ACC112 (cell line): Measurements from ENCODE around the gene TAGLN.
"Not testable (repeated sequence)": the region's sequence is repeated elsewhere in the genome, so short reads cannot be mapped to it uniquely, and the experiment has no call there.

Source experiments
- H2AFZ ChIP-seq: fragments of 200-600 bp; sonication (generic); one replicate; pipeline ENCODE4 v1.6.0; 2017; ENCODE audit warnings: antibody characterized with exemption, low read length; ENCODE audit not compliant: unreplicated experiment
- H3K27ac ChIP-seq: fragments of 200-600 bp; sonication (generic); 2 replicates; pipeline ENCODE4 v1.5.1; 2014; ENCODE audit warnings: low read depth, mild to moderate bottlenecking, antibody characterized with exemption, low read length, moderate library complexity
- H3K27me3 ChIP-seq: fragments of 200-600 bp; sonication (generic); 2 replicates; pipeline ENCODE4 v1.6.1; 2014; ENCODE audit warnings: mild to moderate bottlenecking, antibody characterized with exemption, low read length, moderate library complexity, mixed read lengths; ENCODE audit not compliant: insufficient read depth
- H3K36me3 ChIP-seq: fragments of 200-600 bp; sonication (generic); 2 replicates; pipeline ENCODE4 v1.6.1; 2016; ENCODE audit warnings: mild to moderate bottlenecking, antibody characterized with exemption, low read length, moderate library complexity, mixed read lengths; ENCODE audit not compliant: insufficient read depth
- H3K4me1 ChIP-seq: fragments of 200-600 bp; sonication (generic); one replicate; pipeline ENCODE4 v1.6.1; 2016; ENCODE audit warnings: low read length, mixed read lengths; ENCODE audit not compliant: insufficient read depth, unreplicated experiment, control insufficient read depth
- H3K4me3 ChIP-seq: fragments of 200-600 bp; sonication (generic); 2 replicates; pipeline ENCODE4 v1.5.1; 2014; ENCODE audit warnings: mild to moderate bottlenecking, low read depth, low read length
- H3K79me2 ChIP-seq: fragments of 200-600 bp; sonication (generic); one replicate; pipeline ENCODE4 v1.6.0; 2016; ENCODE audit warnings: low read length; ENCODE audit not compliant: control insufficient read depth, unreplicated experiment, insufficient read depth

Gene TAGLN

GRCh38 chr11:117180661-117181585 lies 18.2 kb upstream of the TAGLN start:
- H2AFZ ChIP-seq, result no peak overlapping the region
- H3K27ac ChIP-seq, result no peak overlapping the region
- peaks cover 11% of the 10 kb centered on the region for H3K79me2 ChIP-seq
- H3K27me3 ChIP-seq, result no peaks in the 10 kb centered on the region
- H3K36me3 ChIP-seq, result no peaks in the 10 kb centered on the region
- peak overlapping the region; percentile 80; the same call in 1 of the 2 replicates for H3K4me3 ChIP-seq
- H3K4me1 ChIP-seq, result peaks cover 25% of the 10 kb centered on the region

DNA sequence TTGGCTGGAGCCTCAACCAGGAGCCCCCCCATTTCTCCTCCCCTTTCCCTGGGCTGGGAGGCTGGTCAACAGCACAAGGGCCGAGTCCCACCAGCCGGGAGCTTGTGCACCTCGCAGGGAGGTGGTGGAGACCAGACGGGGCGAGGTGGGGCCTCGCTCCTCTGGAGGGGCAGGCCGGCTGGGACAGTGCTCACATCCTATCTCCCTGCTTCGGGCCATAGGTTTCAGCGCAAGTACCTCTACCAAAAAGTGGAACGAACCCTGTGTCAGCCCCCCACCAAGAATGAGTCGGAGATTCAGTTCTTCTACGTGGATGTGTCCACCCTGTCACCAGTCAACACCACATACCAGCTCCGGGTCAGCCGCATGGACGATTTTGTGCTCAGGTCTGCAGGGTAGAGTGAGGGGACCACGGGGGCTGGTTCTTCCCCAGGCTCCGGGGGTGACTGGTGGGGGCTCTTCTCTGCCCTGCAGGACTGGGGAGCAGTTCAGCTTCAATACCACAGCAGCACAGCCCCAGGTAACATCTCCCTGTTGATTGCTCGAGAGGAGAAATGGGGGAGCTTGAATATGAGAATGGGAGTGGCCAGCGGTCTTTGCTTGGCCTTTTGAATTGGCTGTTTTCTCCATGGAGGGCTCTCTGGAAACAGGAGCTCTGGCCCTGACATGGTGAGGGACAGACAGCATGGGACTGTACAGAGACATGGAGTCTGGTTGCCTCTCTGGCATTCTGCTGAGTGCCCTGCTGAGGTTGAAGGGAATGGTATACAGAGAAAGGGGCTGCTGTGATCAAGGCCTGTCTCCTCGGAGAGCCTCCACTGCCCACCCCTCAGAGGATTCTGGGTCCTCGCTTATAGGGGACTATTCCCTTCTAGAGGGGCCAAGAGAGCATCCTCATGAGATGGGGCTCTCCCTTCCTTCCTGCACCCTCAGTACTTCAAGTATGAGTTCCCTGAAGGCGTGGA lies 17.3 kb upstream of the TAGLN start:
- Histone ChIP-seq H3K79me2 (peaks cover 11% of the 10 kb centered on the region), H3K36me3 (no peaks in the 10 kb centered on the region), H3K27ac (no peak overlapping the region), H2AFZ (no peak overlapping the region), H3K4me1 (peaks cover 25% of the 10 kb centered on the region), H3K27me3 (no peaks in the 10 kb centered on the region), H3K4me3 (no peak overlapping the region)

- peaks cover 24% of the 10 kb centered on the region for H3K4me1 ChIP-seq
- no peaks in the 10 kb centered on the region for H3K36me3 ChIP-seq
- H2AFZ ChIP-seq, result no peak overlapping the region
- H3K79me2 ChIP-seq, result peaks cover 11% of the 10 kb centered on the region
- no peak overlapping the region for H3K27ac ChIP-seq
- H3K4me3 ChIP-seq, result no peak overlapping the region
- no peaks in the 10 kb centered on the region for H3K27me3 ChIP-seq
These were observed 16.6 kb upstream of the TAGLN start for GRCh38 chr11:117182551-117182935.

- H3K27ac ChIP-seq, H3K27me3 ChIP-seq, H3K36me3 ChIP-seq, H3K4me3 ChIP-seq, H2AFZ ChIP-seq: not testable (repeated sequence)
- H3K4me1 ChIP-seq, result peaks cover 18% of the 10 kb centered on the region
- H3K79me2 ChIP-seq, result peaks cover 11% of the 10 kb centered on the region
These were observed 16.0 kb upstream of the TAGLN start for GRCh38 chr11:117183178-117183577.

DNA sequence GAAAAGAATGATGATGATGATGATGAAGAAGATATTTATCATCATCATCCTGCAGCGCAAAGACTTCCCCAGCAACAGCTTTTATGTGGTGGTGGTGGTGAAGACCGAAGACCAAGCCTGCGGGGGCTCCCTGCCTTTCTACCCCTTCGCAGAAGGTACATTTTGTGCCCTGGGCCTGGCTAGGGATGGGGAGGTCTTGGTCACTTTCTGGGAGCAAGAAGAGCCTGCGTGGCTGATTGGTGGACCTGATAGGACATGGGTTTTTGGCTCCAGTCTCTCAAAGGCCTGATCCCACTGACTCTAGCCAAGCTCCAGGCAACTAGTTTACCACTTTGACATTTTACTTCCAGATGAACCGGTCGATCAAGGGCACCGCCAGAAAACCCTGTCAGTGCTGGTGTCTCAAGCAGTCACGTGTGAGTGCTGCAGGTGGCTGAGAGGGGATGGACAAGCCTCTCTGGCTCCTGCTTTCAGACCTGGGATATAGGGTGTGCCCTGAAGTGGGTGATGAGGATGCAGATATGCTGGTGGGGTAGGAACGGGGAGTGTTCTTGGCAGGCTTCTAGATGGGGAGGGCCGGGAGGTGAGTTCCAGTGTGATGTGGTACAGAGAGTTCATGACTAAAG lies 15.3 kb upstream of the TAGLN start:
- Histone ChIP-seq H3K4me3 (no peak overlapping the region), H3K27ac (no peak overlapping the region), H3K27me3 (no peaks in the 10 kb centered on the region), H3K4me1 (peaks cover 17% of the 10 kb centered on the region), H3K36me3 (no peaks in the 10 kb centered on the region), H3K79me2 (peaks cover 11% of the 10 kb centered on the region), H2AFZ (no peak overlapping the region)

GRCh38 chr11:117185736-117186430 lies 13.3 kb upstream of the TAGLN start:
- no peaks in the 10 kb centered on the region for H3K36me3 ChIP-seq
- no peaks in the 10 kb centered on the region for H3K79me2 ChIP-seq
- H2AFZ ChIP-seq, result no peak overlapping the region
- H3K4me3 ChIP-seq, result no peak overlapping the region
- no peak overlapping the region for H3K27ac ChIP-seq
- no peaks in the 10 kb centered on the region for H3K27me3 ChIP-seq
- peaks cover 3% of the 10 kb centered on the region for H3K4me1 ChIP-seq

- no peak overlapping the region for H2AFZ ChIP-seq
- no peak overlapping the region for H3K27ac ChIP-seq
- no peak overlapping the region for H3K4me3 ChIP-seq
- no peaks in the 10 kb centered on the region for H3K79me2 ChIP-seq
- no peaks in the 10 kb centered on the region for H3K27me3 ChIP-seq
- H3K36me3 ChIP-seq, result no peaks in the 10 kb centered on the region
- no peaks in the 10 kb centered on the region for H3K4me1 ChIP-seq
These were observed 12.8 kb upstream of the TAGLN start for GRCh38 chr11:117186431-117186761.

DNA sequence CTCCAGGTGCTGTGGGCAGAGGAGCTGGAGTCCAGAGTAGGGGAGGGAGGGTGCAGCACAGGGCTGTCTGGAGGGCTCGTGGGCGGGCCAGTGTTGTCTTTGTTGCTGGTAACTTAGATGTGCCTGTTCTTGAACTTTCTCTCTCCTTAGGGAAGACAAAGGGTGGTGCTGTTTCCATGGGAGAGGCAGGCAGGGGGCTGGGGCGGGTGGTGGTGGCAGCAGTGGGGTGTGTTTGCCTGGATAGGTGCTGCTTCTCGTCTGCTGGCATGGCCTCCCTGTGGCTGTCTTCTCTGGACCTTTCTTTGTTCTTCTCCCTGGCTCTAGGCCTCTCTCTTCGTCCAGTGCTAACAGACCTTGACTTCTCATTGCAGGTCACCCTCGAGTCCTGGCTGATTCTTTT lies 12.2 kb upstream of the TAGLN start:
- Histone ChIP-seq H3K27ac (no peak overlapping the region), H3K36me3 (no peaks in the 10 kb centered on the region), H2AFZ (no peak overlapping the region), H3K27me3 (no peaks in the 10 kb centered on the region), H3K4me3 (no peak overlapping the region), H3K79me2 (no peaks in the 10 kb centered on the region), H3K4me1 (no peaks in the 10 kb centered on the region)

DNA sequence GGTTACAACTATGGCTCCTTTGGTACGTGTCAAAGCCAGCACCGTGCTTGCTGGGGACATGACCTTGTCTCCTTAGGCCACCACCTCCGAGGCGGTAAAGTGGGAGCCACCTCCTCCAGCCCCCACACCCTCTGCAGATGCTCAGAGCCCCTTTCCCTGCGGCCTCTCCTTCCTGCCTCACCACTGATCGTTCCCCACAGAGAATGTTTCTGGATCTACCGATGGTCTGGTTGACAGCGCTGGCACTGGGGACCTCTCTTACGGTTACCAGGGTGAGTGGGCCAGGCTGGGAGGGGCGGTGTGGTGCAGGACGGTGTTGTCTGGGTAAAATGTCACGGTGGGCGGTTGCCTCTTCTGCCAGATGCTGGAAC lies 11.8 kb upstream of the TAGLN start:
- Histone ChIP-seq H3K79me2 (no peaks in the 10 kb centered on the region), H2AFZ (no peak overlapping the region), H3K4me1 (no peaks in the 10 kb centered on the region), H3K27me3 (no peaks in the 10 kb centered on the region), H3K27ac (no peak overlapping the region), H3K36me3 (no peaks in the 10 kb centered on the region), H3K4me3 (no peak overlapping the region)

DNA sequence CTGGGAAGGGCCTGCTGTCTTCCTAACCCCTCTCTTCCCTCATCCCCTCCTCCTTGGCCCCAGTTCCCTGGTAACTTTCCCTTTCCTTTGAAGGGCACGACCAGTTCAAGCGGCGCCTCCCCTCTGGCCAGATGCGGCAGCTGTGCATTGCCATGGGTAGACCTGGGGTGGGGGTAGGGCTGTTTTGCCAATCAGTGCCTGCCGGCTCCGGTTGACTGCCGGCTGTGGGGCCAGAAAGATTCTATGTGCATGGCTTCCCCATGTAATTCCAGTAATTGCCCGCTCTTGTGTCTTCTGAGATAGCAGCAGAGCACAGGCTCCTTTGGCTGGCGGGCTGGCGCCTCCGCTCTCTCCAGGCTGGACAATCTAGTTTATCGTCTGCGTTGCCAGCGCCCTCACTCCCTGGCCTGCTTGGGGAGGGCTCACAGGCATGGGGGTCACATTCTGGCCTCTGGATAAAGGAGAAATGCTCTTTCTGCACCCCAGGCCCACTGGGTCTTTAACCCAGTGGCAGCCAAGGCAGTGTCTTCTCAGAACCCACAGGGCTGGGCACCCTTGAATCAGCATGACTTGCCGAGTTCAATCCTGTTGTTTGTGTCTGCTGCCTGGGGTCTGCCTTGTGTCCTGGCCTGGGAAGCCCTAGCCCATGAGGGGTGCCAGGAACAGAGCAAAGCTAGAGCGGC lies 11.2 kb upstream of the TAGLN start:
- Histone ChIP-seq H3K4me1 (no peaks in the 10 kb centered on the region), H3K36me3 (no peaks in the 10 kb centered on the region), H3K27ac (no peak overlapping the region)

More for the DNA sequence above, 11.2 kb upstream of the TAGLN start:
- Histone ChIP-seq H2AFZ (no peak overlapping the region), H3K27me3 (no peaks in the 10 kb centered on the region), H3K79me2 (no peaks in the 10 kb centered on the region), H3K4me3 (no peak overlapping the region)
